ENCODE results near the gene TMEM247.
"Not testable (repeated sequence)": the region's sequence is repeated elsewhere in the genome, so short reads cannot be mapped to it uniquely, and the experiment has no call there.

The TMEM247 gene

GRCh38 chr2:46522385-46522784 lies 43.0 kb downstream of the TMEM247 start:
- not testable (repeated sequence) for H3K4me1 ChIP-seq (ENCODE audit: insufficient read depth, low read length); H3K9ac ChIP-seq (ENCODE audit: low read depth, low read length); H3K9me3 ChIP-seq (ENCODE audit: control insufficient read depth, insufficient read depth, low read length); H3K36me3 ChIP-seq (ENCODE audit: insufficient read depth, low read length)

GRCh38 chr2:46525522-46526155 lies 46.3 kb downstream of the TMEM247 start:
- H3K9me3 ChIP-seq (ENCODE audit: control insufficient read depth, insufficient read depth, low read length), result no peaks in the 10 kb centered on the region
- H3K4me1 ChIP-seq (ENCODE audit: insufficient read depth, low read length), result no peaks in the 10 kb centered on the region
- H3K9ac ChIP-seq (ENCODE audit: low read depth, low read length), result no peak overlapping the region
- no peaks in the 10 kb centered on the region for H3K36me3 ChIP-seq (ENCODE audit: insufficient read depth, low read length)

GRCh38 chr2:46528880-46529279 lies 49.5 kb downstream of the TMEM247 start:
- Histone ChIP-seq H3K36me3 (ENCODE audit: insufficient read depth, low read length) (no peaks in the 10 kb centered on the region), H3K9ac (ENCODE audit: low read depth, low read length) (no peak overlapping the region), H3K9me3 (ENCODE audit: control insufficient read depth, insufficient read depth, low read length) (no peaks in the 10 kb centered on the region), H3K4me1 (ENCODE audit: insufficient read depth, low read length) (no peaks in the 10 kb centered on the region)

GRCh38 chr2:46530639-46531038 lies 51.3 kb downstream of the TMEM247 start:
- Histone ChIP-seq H3K9ac (ENCODE audit: low read depth, low read length) (no peak overlapping the region), H3K4me1 (ENCODE audit: insufficient read depth, low read length) (no peaks in the 10 kb centered on the region), H3K36me3 (ENCODE audit: insufficient read depth, low read length) (no peaks in the 10 kb centered on the region), H3K9me3 (ENCODE audit: control insufficient read depth, insufficient read depth, low read length) (no peaks in the 10 kb centered on the region)

DNA sequence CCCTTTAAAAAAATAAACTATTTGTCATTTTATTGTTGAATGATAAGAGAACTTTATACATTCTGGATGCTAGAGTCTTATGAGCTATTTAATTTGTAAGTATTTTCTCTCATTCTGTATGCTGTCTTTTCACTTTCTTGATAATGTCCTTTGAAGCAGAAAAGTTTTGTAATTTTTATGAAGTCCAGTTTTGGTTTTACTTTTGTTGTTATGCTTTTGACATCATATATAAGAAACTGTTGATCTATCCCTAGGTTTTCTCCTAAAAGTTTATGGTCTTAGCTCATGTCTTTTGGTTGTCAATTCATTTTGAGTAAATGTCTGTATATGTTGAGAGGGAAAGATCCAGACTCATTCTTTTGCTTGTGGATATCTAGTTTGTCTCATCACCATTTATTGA lies 52.5 kb downstream of the TMEM247 start:
- Histone ChIP-seq H3K9me3 (ENCODE audit: control insufficient read depth, insufficient read depth, low read length) (no peaks in the 10 kb centered on the region), H3K36me3 (ENCODE audit: insufficient read depth, low read length) (no peaks in the 10 kb centered on the region), H3K4me1 (ENCODE audit: insufficient read depth, low read length) (no peaks in the 10 kb centered on the region), H3K9ac (ENCODE audit: low read depth, low read length) (no peak overlapping the region)

Measured in ES-I3 (cell line).